Stimulated activated CD4-positive, alpha-beta T cell treated with anti-CD3 and anti-CD28 coated beads, Interleukin-1b, Interleukin-23, amount 100 ng/mL, for 48 hours (primary cell): ENCODE data around the gene LRP2BP.
"Not testable (repeated sequence)": the region's sequence is repeated elsewhere in the genome, so short reads cannot be mapped to it uniquely, and the experiment has no call there.

Experiments used
- DNase-seq: peaks from one replicate; pipeline ENCODE4 v3.0.0-alpha.2; 2020

Gene LRP2BP

GRCh38 chr4:185394568-185395237, 1.0 kb downstream of the LRP2BP start:
- DNase-seq: no peak

- no peak for DNase-seq
Observed at GRCh38 chr4:185392156-185392555, 3.6 kb downstream of the LRP2BP start.

- DNase-seq: no peak
Observed at GRCh38 chr4:185390941-185391340, 4.8 kb downstream of the LRP2BP start.

- DNase-seq: no peak
Observed at GRCh38 chr4:185387957-185388356, 7.8 kb downstream of the LRP2BP start.

GRCh38 chr4:185384930-185385331, 10.8 kb downstream of the LRP2BP start:
- DNase-seq: no peak

- DNase-seq: no peak
Observed at GRCh38 chr4:185384061-185384460, 11.7 kb downstream of the LRP2BP start.

- no peak for DNase-seq
Observed at GRCh38 chr4:185383451-185383850, 12.3 kb downstream of the LRP2BP start.

- DNase-seq: no peak
Observed at GRCh38 chr4:185382754-185383153, 13.0 kb downstream of the LRP2BP start.

- DNase-seq: no peak
Observed at GRCh38 chr4:185381288-185382196, 14.2 kb downstream of the LRP2BP start.

GRCh38 chr4:185380320-185380719, 15.4 kb downstream of the LRP2BP start:
- DNase-seq: no peak

- DNase-seq: no peak
Observed at GRCh38 chr4:185379326-185380295, 16.1 kb downstream of the LRP2BP start.

GRCh38 chr4:185378264-185378663, 17.5 kb downstream of the LRP2BP start:
- no peak for DNase-seq

GRCh38 chr4:185374573-185374972, 21.2 kb downstream of the LRP2BP start:
- no peak for DNase-seq

GRCh38 chr4:185374027-185374426, 21.7 kb downstream of the LRP2BP start:
- DNase-seq: no peak

GRCh38 chr4:185371702-185372101, 24.0 kb downstream of the LRP2BP start:
- DNase-seq: no peak

- DNase-seq: no peak
Observed at GRCh38 chr4:185370268-185370949, 25.3 kb downstream of the LRP2BP start.

GRCh38 chr4:185369731-185370130, 26.0 kb downstream of the LRP2BP start:
- no peak for DNase-seq

GRCh38 chr4:185364886-185365285, 30.8 kb downstream of the LRP2BP start:
- no peak for DNase-seq

- DNase-seq: no peak
Observed at GRCh38 chr4:185363251-185363650, 32.5 kb downstream of the LRP2BP start.

GRCh38 chr4:185362570-185362969, 33.2 kb downstream of the LRP2BP start:
- DNase-seq: not testable (repeated sequence)

GRCh38 chr4:185361872-185362271, 33.9 kb downstream of the LRP2BP start:
- no peak for DNase-seq

GRCh38 chr4:185359767-185360446, 35.8 kb downstream of the LRP2BP start:
- no peak for DNase-seq
